OCI-M2 (cell line): ENCODE measurements around the gene IDI1.
"Not testable (repeated sequence)": the region's sequence is repeated elsewhere in the genome, so short reads cannot be mapped to it uniquely, and the experiment has no call there.

Source experiments
- DNase-seq: peaks from one replicate; lab custom pipeline; 2025; ENCODE audit not compliant: unreplicated experiment; lab: John Stamatoyannopoulos, UW

The IDI1 gene

GRCh38 chr10:1064964-1065247 is 16.0 kb upstream of the IDI1 start:
- no peak for DNase-seq

DNA sequence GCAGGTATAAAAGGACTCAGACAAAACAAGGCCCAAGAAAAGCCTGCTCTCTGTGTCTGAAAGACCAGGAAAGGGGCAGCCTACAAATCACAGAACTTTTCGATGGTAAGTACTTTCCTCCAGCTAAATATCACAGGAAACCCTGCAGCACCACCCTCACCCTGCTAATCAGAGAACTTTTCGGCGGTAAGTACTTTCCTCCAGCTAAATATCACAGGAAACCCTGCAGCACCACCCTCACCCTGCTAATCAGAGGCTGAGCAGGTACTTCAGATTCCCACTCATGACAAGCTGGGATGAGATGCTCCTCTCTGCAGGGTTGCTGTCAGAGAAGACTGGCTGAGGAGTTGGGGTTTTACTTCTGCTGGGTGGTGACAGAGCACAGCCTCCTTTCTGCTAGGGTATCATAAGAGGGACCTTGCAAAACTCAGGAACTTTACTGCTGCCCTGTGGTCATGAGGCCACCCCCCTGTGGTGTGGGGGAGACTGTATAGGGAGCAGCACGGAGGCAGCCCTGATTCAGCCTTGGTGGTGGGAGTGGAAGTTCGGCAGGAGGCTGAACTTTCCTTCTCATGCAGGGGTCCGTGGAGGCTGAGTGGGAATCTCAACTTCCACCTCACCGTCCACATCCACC is 14.4 kb upstream of the IDI1 start:
- DNase-seq: no peak

DNA sequence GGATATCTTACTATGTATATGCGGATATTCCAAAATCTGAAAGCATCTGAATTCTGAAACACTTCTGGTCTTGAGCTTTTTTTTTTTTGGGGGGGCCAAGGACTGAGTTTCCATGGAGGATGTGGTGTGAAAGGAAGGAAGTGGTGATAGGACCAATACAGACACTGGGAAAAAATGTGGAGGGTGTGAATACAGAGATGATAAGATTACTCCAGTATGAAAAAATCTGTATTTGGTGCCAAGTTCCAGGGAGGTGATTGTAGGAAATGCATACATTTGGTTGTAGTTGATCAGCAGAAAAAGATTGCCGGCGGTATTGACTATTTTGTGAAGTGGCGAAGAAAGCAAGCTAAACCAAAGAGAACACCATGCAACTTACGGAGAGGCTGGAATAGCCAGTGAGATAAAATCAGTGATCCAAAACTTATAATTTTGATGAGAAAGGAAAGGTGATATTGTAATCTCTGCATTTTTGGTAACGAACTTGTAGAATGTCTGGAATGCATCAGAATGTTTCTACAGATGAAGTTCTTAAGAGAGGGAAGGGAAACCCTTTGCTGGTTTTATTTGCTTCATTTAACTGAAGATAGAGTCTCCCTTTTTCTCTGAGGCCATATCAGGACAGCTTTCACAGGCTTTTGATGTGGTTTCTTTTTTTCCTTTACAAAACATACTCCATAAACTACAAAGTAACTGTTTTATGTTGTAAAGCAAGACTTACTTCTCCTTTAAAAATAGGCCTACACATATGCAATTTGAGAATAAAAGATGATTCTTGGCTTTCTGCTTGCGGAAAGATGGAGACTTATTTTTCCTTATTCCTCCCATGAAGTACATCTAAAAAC is 13.2 kb upstream of the IDI1 start:
- no peak for DNase-seq

- no peak for DNase-seq
These were observed 11.0 kb upstream of the IDI1 start for GRCh38 chr10:1059902-1060301.

- no peak for DNase-seq
These were observed 9.1 kb upstream of the IDI1 start for GRCh38 chr10:1058017-1058416.

- no peak for DNase-seq
These were observed 8.3 kb upstream of the IDI1 start for GRCh38 chr10:1057106-1057657.

GRCh38 chr10:1056326-1057105 is 7.6 kb upstream of the IDI1 start, which contains the start of gene WDR37:
Gene WDR37, plus strand, starts transcription at chr10:1056385. Its CDS starts 15,771 bp downstream, at chr10:1072156.
- peak; percentile 5 for DNase-seq

GRCh38 chr10:1054684-1055083 is 5.8 kb upstream of the IDI1 start:
- DNase-seq: no peak

DNA sequence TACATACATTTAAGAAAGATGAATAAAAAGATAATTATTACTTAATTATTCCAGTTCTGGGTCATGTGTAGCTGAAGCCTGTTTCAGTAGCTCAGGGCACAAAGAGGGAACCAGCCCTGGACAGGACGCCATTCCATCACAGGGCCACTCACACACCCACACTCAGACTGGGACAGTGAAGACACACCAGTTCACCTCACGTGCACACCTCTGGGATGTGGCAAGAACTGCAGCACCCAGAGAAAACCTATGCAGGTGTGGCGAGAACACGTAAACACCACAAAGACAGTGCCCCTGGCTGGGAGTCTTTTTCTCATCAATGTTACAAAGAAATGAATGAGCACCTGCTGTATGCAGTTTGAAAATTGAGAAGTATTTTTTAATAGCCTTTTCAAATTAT is 1.6 kb upstream of the IDI1 start:
- DNase-seq: no peak

- no peak for DNase-seq
These were observed 1.2 kb upstream of the IDI1 start for GRCh38 chr10:1050145-1050544.

DNA sequence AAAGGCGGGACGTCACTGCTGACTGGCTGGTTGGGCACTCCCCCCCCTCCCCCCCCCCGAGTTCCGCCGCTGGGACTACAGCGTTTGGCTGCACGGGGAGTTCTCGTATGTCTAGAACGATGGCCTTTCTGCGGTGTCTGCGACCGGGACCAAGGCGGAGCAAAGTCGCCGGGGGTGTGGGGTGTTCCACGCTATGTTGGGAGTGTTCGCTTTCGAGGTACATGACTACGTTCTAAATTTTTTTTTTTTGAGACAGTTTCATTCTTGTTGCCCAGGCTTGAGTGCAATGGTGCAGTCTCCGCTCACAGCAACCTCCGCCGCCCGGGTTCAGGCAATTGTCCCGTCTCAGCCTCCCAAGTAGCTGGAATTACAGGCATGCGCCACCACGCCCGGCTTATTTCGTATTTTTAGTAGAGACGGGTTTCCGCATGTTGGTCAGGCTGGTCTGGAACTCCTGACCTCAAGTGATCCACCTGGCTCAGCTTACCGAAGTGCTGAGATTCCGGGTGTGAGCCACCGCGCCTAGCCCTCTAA is 573 bp upstream of the IDI1 start:
- DNase-seq: no peak

DNA sequence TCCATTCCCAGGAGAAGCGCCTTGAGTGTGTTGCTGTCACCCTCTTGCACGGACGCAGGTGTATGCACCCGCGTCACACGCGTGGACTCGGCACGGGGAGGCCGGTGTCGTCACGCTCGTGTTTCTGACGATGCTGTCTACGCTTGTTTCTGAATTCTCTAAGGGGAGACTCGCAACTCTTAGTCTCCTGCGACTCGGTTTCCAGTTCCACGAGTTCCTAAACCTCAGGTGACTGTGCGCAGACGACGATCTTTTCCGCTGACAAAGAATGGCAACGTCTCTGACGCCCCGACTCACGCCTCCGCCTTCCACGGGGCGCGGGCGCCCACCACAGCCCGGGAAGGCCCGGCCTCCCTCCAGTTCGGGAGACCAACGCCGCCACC is 579 bp downstream of the IDI1 start:
- DNase-seq: no peak

- DNase-seq: no peak
These were observed 982 bp downstream of the IDI1 start for GRCh38 chr10:1047937-1048336.

GRCh38 chr10:1045415-1045814 is 3.5 kb downstream of the IDI1 start:
- no peak for DNase-seq

GRCh38 chr10:1044964-1045363 is 4.0 kb downstream of the IDI1 start:
- no peak for DNase-seq

DNA sequence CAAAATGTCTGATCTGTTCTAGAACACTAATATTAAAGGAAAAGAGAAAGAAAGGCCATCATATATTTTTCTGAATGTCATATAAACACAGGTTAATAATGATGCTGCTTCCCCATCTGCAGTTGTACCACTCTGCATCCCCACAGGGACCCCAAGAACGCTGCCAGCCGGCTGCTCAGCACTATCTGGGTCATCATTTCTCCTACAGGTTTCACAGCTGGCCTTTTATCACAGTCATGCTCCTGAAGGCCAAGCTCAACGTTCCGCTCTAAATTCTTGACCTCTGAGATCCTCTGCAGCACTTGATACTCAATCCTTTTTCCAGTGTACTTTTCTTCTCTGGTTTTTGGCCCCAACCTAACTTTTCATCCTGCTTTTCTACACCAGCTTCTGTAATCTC is 4.8 kb downstream of the IDI1 start:
- DNase-seq: no peak

DNA sequence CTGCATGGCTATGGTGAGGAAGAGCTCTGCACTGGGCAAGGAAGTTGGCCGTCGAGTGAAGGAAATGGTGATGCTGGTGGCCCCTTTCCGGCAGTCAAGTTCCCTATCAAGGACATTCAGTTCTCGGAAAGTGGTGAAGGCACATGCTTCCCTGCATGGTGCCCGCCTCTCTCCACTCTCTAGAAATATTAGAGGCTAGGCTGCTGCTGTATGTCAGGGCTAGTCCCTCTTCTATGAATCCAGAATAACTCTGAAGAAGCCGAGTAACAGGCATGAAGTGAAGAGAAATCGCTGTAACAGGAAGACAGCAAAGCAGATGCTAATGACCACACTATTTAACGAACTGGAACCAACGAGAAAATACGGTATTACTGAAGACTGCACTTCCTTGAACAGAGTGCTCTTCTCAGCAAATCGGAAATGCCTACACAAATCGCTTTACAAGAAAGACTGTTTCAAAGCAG is 5.4 kb downstream of the IDI1 start:
- DNase-seq: no peak

DNA sequence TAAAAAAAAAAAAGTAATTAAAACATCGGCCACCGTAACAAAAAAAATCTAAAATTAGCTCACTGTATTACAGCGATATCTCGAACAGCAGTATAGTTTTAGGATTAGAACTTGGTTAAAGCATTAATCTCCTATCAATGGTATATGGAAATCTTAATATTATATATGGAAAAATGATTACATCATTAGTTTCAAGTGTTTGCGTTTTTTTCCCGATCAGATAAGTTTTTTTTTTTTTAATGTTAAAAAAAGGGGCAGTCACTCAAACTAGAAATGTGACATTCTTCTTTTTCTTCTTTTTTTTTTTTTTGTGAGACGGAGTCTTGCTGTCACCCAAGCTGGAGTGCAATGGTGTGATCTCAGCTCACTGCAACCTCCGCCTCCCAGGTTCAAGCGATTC is 7.4 kb downstream of the IDI1 start:
- DNase-seq: no peak

GRCh38 chr10:1040133-1040532 is 8.8 kb downstream of the IDI1 start:
- DNase-seq: no peak

- DNase-seq: not testable (repeated sequence)
These were observed 10.2 kb downstream of the IDI1 start for GRCh38 chr10:1038769-1039168.

DNA sequence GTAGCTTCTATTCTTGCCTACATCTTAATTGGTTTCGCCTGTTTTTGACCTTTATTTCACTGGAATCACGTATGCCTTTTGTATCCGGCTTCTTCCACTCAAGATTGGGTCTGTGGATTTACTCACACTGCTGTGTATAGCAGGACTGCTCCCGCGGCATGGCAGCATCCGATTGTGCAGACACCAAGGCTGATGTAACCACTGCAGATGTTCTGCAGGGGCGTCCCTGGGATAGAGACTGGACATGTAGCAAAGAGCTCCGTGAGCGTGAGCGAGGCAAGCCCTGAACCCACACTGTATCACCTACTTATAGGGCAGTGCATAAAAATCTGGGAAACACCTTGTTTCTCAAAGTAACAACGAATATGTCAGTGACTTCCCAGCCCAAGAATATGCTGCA is 11.8 kb downstream of the IDI1 start:
- DNase-seq: no peak
